Measurements from ENCODE around the gene OR52E1.

The OR52E1 gene

DNA sequence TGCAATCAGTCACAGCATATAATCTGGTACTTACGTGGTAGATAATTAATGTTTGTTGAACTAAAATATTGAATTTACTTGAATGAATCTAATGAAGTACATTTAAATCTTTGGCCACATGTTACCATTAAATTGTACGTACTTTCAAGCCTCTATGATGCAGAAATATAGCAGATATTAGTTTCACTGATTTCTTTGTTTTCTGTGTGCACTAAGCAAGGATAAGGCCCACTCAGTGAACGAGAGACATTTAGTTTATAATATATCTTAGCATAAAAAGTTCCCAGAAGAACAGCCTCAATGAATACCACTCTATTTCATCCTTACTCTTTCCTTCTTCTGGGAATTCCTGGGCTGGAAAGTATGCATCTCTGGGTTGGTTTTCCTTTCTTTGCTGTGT lies at the start of gene OR52E1:
OR52E1 (plus strand) TSS at position 301 of the 400 bp plus-strand sequence.
- no peak within 1 kb of the TSS for H3K27ac Mint-ChIP-seq
- TF ChIP-seq, protein P1, sequence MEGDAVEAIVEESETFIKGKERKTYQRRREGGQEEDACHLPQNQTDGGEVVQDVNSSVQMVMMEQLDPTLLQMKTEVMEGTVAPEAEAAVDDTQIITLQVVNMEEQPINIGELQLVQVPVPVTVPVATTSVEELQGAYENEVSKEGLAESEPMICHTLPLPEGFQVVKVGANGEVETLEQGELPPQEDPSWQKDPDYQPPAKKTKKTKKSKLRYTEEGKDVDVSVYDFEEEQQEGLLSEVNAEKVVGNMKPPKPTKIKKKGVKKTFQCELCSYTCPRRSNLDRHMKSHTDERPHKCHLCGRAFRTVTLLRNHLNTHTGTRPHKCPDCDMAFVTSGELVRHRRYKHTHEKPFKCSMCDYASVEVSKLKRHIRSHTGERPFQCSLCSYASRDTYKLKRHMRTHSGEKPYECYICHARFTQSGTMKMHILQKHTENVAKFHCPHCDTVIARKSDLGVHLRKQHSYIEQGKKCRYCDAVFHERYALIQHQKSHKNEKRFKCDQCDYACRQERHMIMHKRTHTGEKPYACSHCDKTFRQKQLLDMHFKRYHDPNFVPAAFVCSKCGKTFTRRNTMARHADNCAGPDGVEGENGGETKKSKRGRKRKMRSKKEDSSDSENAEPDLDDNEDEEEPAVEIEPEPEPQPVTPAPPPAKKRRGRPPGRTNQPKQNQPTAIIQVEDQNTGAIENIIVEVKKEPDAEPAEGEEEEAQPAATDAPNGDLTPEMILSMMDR (IDR thresholded peaks at IDR 0.05): no peak
- H3K27me3 Mint-ChIP-seq (ENCODE audit: low read depth, poor library complexity): no peaks in the 10 kb centered on the region
- H3K4me3 Mint-ChIP-seq: no peak within 1 kb of the TSS
- H3K4me1 Mint-ChIP-seq: peaks cover 1% of the 10 kb centered on the region
- no peak for DNase-seq
- H3K36me3 Mint-ChIP-seq (ENCODE audit: low read depth): no peaks in the 10 kb centered on the region
- no peaks in the 10 kb centered on the region for H3K9me3 Mint-ChIP-seq

GRCh38 chr11:5021996-5022395 lies 47.4 kb upstream of the OR52E1 start:
- H3K4me1 Mint-ChIP-seq: no peaks in the 10 kb centered on the region
- no peak overlapping the region for H3K27ac Mint-ChIP-seq
- DNase-seq: no peak
- TF ChIP-seq, protein P1 (IDR thresholded peaks at IDR 0.05): no peak
- no peak overlapping the region for H3K4me3 Mint-ChIP-seq
- H3K36me3 Mint-ChIP-seq (ENCODE audit: low read depth): no peaks in the 10 kb centered on the region
- H3K9me3 Mint-ChIP-seq: peaks cover 32% of the 10 kb centered on the region
- peaks cover 2% of the 10 kb centered on the region for H3K27me3 Mint-ChIP-seq (ENCODE audit: low read depth, poor library complexity)

DNA sequence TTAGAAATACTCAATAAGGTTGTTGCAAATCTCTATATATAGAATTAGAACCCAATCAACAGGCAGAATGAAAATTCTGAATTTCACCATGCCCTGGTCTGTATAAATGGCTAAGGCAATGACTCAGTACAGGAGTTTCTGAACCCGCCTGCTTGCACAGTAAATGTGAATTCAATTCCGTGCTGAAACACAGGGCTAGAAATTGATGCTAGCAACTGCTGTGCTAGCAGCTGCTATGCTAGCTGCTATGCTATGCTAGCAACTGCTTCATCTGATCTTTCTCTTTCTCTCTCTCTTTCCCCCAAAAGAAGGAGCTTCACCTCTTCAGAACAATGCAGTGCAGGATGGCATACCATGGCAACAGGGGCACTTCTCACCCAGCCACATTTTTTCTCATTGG lies 32.7 kb upstream of the OR52E1 start:
- no peak overlapping the region for H3K4me3 Mint-ChIP-seq
- H3K9me3 Mint-ChIP-seq: no peaks in the 10 kb centered on the region
- no peaks in the 10 kb centered on the region for H3K4me1 Mint-ChIP-seq
- TF ChIP-seq, protein P1 (IDR thresholded peaks at IDR 0.05): no peak
- no peaks in the 10 kb centered on the region for H3K27me3 Mint-ChIP-seq (ENCODE audit: low read depth, poor library complexity)
- H3K27ac Mint-ChIP-seq: no peak overlapping the region
- DNase-seq: no peak
- H3K36me3 Mint-ChIP-seq (ENCODE audit: low read depth): no peaks in the 10 kb centered on the region

DNA sequence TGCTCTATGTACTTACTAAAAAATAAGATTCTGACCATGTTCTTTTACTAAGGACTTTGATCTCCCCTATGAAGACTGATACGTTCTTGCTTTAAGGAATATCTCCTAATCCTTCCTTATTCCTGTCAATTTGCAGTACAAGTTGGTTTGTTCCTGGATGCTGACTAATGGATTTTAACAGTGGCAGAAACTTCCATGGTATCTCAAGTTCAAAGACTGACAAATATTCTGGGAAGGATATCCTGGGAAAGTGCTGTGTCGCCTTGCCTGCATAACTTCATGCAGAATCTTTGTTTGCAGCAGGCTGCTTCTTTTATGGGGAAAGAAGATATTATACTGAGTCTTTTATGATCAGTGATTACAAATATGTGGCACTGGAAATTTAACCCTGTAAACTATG lies 31.4 kb upstream of the OR52E1 start:
- H3K9me3 Mint-ChIP-seq: no peaks in the 10 kb centered on the region
- DNase-seq: no peak
- no peaks in the 10 kb centered on the region for H3K4me1 Mint-ChIP-seq
- no peak overlapping the region for H3K27ac Mint-ChIP-seq
- H3K4me3 Mint-ChIP-seq: no peak overlapping the region
- no peaks in the 10 kb centered on the region for H3K36me3 Mint-ChIP-seq (ENCODE audit: low read depth)
- TF ChIP-seq, protein P1 (IDR thresholded peaks at IDR 0.05): no peak
- H3K27me3 Mint-ChIP-seq (ENCODE audit: low read depth, poor library complexity): peaks cover 4% of the 10 kb centered on the region

GRCh38 chr11:5038341-5038740 lies 31.0 kb upstream of the OR52E1 start:
- Mint-ChIP-seq H3K27ac (no peak overlapping the region), H3K4me1 (no peaks in the 10 kb centered on the region), H3K9me3 (no peaks in the 10 kb centered on the region), H3K27me3 (ENCODE audit: low read depth, poor library complexity) (peaks cover 4% of the 10 kb centered on the region), H3K4me3 (no peak overlapping the region), H3K36me3 (ENCODE audit: low read depth) (no peaks in the 10 kb centered on the region)
- no peak for DNase-seq
- TF ChIP-seq, protein P1 (IDR thresholded peaks at IDR 0.05): no peak

GRCh38 chr11:5040876-5041275 lies 28.5 kb upstream of the OR52E1 start:
- Mint-ChIP-seq H3K27me3 (ENCODE audit: low read depth, poor library complexity) (peaks cover 7% of the 10 kb centered on the region), H3K36me3 (ENCODE audit: low read depth) (no peaks in the 10 kb centered on the region), H3K4me1 (no peaks in the 10 kb centered on the region), H3K4me3 (no peak overlapping the region), H3K9me3 (no peaks in the 10 kb centered on the region), H3K27ac (no peak overlapping the region)
- no peak for DNase-seq
- TF ChIP-seq, protein P1 (IDR thresholded peaks at IDR 0.05): no peak
